Neural progenitor cell (in vitro differentiated cells): ENCODE measurements around the gene ASB8.

Experiments
- CTCF ChIP-seq: fragments of 200-600 bp; sonication (generic); IDR thresholded peaks from 2 replicates; pipeline ENCODE4 v1.5.1; 2017; ENCODE audit warnings: antibody characterized with exemption, mild to moderate bottlenecking
- EZH2 ChIP-seq: fragments of 200-600 bp; sonication (generic); IDR thresholded peaks from 2 replicates; pipeline ENCODE4 v1.6.1; 2017; ENCODE audit warnings: antibody characterized with exemption, mild to moderate bottlenecking, moderate library complexity
- EZH2phosphoT487 ChIP-seq: fragments of 200-600 bp; sonication (generic); IDR thresholded peaks from 2 replicates; pipeline ENCODE4 v1.6.1; 2017; ENCODE audit warnings: antibody characterized with exemption

GRCh38 chr12:48160046-48160445 lies 2.7 kb upstream of the ASB8 start:
- no peak for TF ChIP-seq CTCF
- no peak for TF ChIP-seq EZH2
- TF ChIP-seq EZH2phosphoT487 = no peak
